ENCODE results near the gene ZBTB46. TPM values are rescaled to one million over a fixed set of nuclear protein-coding genes. Genes with fewer than 3 reads are reported as not detected.

ZBTB46 gene
- total RNA-seq, 2 experiments from 2014 or later = 0.67 to 1.3 TPM

GRCh38 chr20:63734946-63735858 is 95.9 kb downstream of the ZBTB46 start:
- H3K4me2 ChIP-seq (ENCODE audit: low read length) = no peak overlapping the region
- BruUV-seq (replicated peaks) = TSS peak; percentile 65
- H3K9me2 ChIP-seq (ENCODE audit: insufficient read depth, low read length) = no peaks in the 10 kb centered on the region
- peaks cover 52% of the 10 kb centered on the region; the same call in 1 of the 2 replicates for H3K36me3 ChIP-seq (ENCODE audit: insufficient read depth, low read length)
- DNase-seq (ENCODE audit: low spot score) = no peak
- ChIA-PET CTCF (ENCODE audit: unreplicated experiment) (no interaction called here), POLR2A (interaction anchor here (0.5 to 1.3 kb wide), 2 partner anchors 9 to 77 kb away, joined by 3 read pairs; partner anchors contain the start of gene RTEL1)
- no peaks in the 10 kb centered on the region for H4K20me1 ChIP-seq (ENCODE audit: insufficient read depth, low read length)
- peaks cover 68% of the 10 kb centered on the region for H3K4me1 ChIP-seq (ENCODE audit: insufficient read depth, low read length, poor library complexity, severe bottlenecking)
- no peak overlapping the region for H2AFZ ChIP-seq (ENCODE audit: low read length)
- no peak overlapping the region for H3K4me3 ChIP-seq (ENCODE audit: low read depth, low read length, poor library complexity, severe bottlenecking)
- peaks cover 9% of the 10 kb centered on the region for H3K79me2 ChIP-seq (ENCODE audit: insufficient read depth, low read depth, low read length)
- no peaks in the 10 kb centered on the region for H3K9me3 ChIP-seq (ENCODE audit: low read length)
- intact Hi-C loops (cut with micrococcal nuclease; ENCODE audit: unreplicated experiment) = no loop called here
- TF ChIP-seq, protein P1, sequence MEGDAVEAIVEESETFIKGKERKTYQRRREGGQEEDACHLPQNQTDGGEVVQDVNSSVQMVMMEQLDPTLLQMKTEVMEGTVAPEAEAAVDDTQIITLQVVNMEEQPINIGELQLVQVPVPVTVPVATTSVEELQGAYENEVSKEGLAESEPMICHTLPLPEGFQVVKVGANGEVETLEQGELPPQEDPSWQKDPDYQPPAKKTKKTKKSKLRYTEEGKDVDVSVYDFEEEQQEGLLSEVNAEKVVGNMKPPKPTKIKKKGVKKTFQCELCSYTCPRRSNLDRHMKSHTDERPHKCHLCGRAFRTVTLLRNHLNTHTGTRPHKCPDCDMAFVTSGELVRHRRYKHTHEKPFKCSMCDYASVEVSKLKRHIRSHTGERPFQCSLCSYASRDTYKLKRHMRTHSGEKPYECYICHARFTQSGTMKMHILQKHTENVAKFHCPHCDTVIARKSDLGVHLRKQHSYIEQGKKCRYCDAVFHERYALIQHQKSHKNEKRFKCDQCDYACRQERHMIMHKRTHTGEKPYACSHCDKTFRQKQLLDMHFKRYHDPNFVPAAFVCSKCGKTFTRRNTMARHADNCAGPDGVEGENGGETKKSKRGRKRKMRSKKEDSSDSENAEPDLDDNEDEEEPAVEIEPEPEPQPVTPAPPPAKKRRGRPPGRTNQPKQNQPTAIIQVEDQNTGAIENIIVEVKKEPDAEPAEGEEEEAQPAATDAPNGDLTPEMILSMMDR (conservative IDR thresholded peaks at IDR 0.05; ENCODE audit: low read length) = no peak
- TF ChIP-seq EZH2phosphoT487 (IDR thresholded peaks at IDR 0.05; ENCODE audit: borderline replicate concordance, low read depth, low read length) = no peak
- peak overlapping the region; percentile 89 for H3K27ac ChIP-seq (ENCODE audit: low read depth, low read length, poor library complexity, severe bottlenecking)

GRCh38 chr20:63734111-63734945 is 96.7 kb downstream of the ZBTB46 start:
- no peak overlapping the region for H3K4me3 ChIP-seq (ENCODE audit: low read depth, low read length, poor library complexity, severe bottlenecking)
- H3K4me2 ChIP-seq (ENCODE audit: low read length) = no peak overlapping the region
- H3K9me3 ChIP-seq (ENCODE audit: low read length) = no peaks in the 10 kb centered on the region
- intact Hi-C loops (cut with micrococcal nuclease; ENCODE audit: unreplicated experiment) = no loop called here
- no peak overlapping the region for H2AFZ ChIP-seq (ENCODE audit: low read length)
- TF ChIP-seq, protein P1 (conservative IDR thresholded peaks at IDR 0.05; ENCODE audit: low read length) = no peak
- no peak for TF ChIP-seq EZH2phosphoT487 (IDR thresholded peaks at IDR 0.05; ENCODE audit: borderline replicate concordance, low read depth, low read length)
- peaks cover 14% of the 10 kb centered on the region for H3K79me2 ChIP-seq (ENCODE audit: insufficient read depth, low read depth, low read length)
- H3K36me3 ChIP-seq (ENCODE audit: insufficient read depth, low read length) = peaks cover 61% of the 10 kb centered on the region
- H3K4me1 ChIP-seq (ENCODE audit: insufficient read depth, low read length, poor library complexity, severe bottlenecking) = peaks cover 77% of the 10 kb centered on the region
- TSS peak; percentile 28 for BruUV-seq (replicated peaks)
- no peak overlapping the region for H3K27ac ChIP-seq (ENCODE audit: low read depth, low read length, poor library complexity, severe bottlenecking)
- H3K9me2 ChIP-seq (ENCODE audit: insufficient read depth, low read length) = no peaks in the 10 kb centered on the region
- ChIA-PET CTCF (ENCODE audit: unreplicated experiment) (no interaction called here), POLR2A (no interaction called here)
- H4K20me1 ChIP-seq (ENCODE audit: insufficient read depth, low read length) = no peaks in the 10 kb centered on the region
- no peak for DNase-seq (ENCODE audit: low spot score)

Data from OCI-LY7 (cell line).